ENCODE results near the gene TFAP2E. TPM values are rescaled to one million over a fixed set of nuclear protein-coding genes. Genes with fewer than 3 reads are reported as not detected.
A peak's percentile ranks its signal among the peaks of the same experiment; 100 is the strongest.

TFAP2E gene
- total RNA-seq, 3 donors from 2014 or later (not counting 1 experiment from before 2014, with no cell fraction given): 6.6 to 7.3 (median 6.9) TPM

- no peak for TF ChIP-seq CTCF (IDR thresholded peaks at IDR 0.05)
- Histone ChIP-seq H3K27ac (ENCODE audit: low read length) (no peak overlapping the region), H3K9me3 (ENCODE audit: control insufficient read depth, insufficient read depth, low read length) (no peaks in the 10 kb centered on the region), H3K36me3 (ENCODE audit: control insufficient read depth, insufficient read depth, low read length) (peaks cover 2% of the 10 kb centered on the region), H3K27me3 (ENCODE audit: control insufficient read depth, insufficient read depth, low read length) (no peaks in the 10 kb centered on the region), H3K4me1 (ENCODE audit: control insufficient read depth, insufficient read depth, low read length) (peaks cover 21% of the 10 kb centered on the region), H3K4me3 (ENCODE audit: low read length) (no peak overlapping the region)
- H3K4me3 Mint-ChIP-seq: no peak overlapping the region
- peaks cover 17 to 52% of the 10 kb centered on the region in 2 donors for H3K4me1 Mint-ChIP-seq
- no peaks in the 10 kb centered on the region for H3K36me3 Mint-ChIP-seq
- ATAC-seq: no peak
- no peaks in the 10 kb centered on the region for H3K9me3 Mint-ChIP-seq
- WGBS (ENCODE audit: insufficient coverage): 94% methylated on average over 14 of the region's 15 CpGs
- no peaks in the 10 kb centered on the region for H3K27me3 Mint-ChIP-seq (ENCODE audit: low read depth in 2 of 2)
- no peak for DNase-seq
- intact Hi-C loops (cut with micrococcal nuclease): no loop called here
- H3K27ac Mint-ChIP-seq: peak overlapping the region in 1 of 2 donors; percentile 41
Measured at GRCh38 chr1:35561972-35562680, 11.0 kb upstream of the TFAP2E start.

- peaks cover 15 to 45% of the 10 kb centered on the region in 2 donors for H3K4me1 Mint-ChIP-seq
- Histone ChIP-seq H3K4me3 (ENCODE audit: low read length) (no peak overlapping the region), H3K27ac (ENCODE audit: low read length) (no peak overlapping the region), H3K36me3 (ENCODE audit: control insufficient read depth, insufficient read depth, low read length) (peaks cover 2% of the 10 kb centered on the region), H3K9me3 (ENCODE audit: control insufficient read depth, insufficient read depth, low read length) (no peaks in the 10 kb centered on the region), H3K27me3 (ENCODE audit: control insufficient read depth, insufficient read depth, low read length) (no peaks in the 10 kb centered on the region), H3K4me1 (ENCODE audit: control insufficient read depth, insufficient read depth, low read length) (peaks cover 17% of the 10 kb centered on the region)
- no peaks in the 10 kb centered on the region for H3K36me3 Mint-ChIP-seq
- intact Hi-C loops (cut with micrococcal nuclease): no loop called here
- no peak overlapping the region for H3K27ac Mint-ChIP-seq
- TF ChIP-seq CTCF (IDR thresholded peaks at IDR 0.05): no peak
- H3K4me3 Mint-ChIP-seq: no peak overlapping the region
- H3K27me3 Mint-ChIP-seq (ENCODE audit: low read depth in 2 of 2): no peaks in the 10 kb centered on the region
- DNase-seq (no peak), ATAC-seq (no peak)
- no peaks in the 10 kb centered on the region for H3K9me3 Mint-ChIP-seq
- 38% methylated on average over 12 of the region's 12 CpGs for WGBS (ENCODE audit: insufficient coverage)
Measured at GRCh38 chr1:35563166-35563565, 9.9 kb upstream of the TFAP2E start.

- peak overlapping the region in 1 of 2 donors; percentile 82 for H3K27ac Mint-ChIP-seq
- Histone ChIP-seq H3K27ac (ENCODE audit: low read length) (no peak overlapping the region), H3K36me3 (ENCODE audit: control insufficient read depth, insufficient read depth, low read length) (peaks cover 2% of the 10 kb centered on the region), H3K27me3 (ENCODE audit: control insufficient read depth, insufficient read depth, low read length) (no peaks in the 10 kb centered on the region), H3K4me1 (ENCODE audit: control insufficient read depth, insufficient read depth, low read length) (peaks cover 10% of the 10 kb centered on the region), H3K9me3 (ENCODE audit: control insufficient read depth, insufficient read depth, low read length) (no peaks in the 10 kb centered on the region), H3K4me3 (ENCODE audit: low read length) (no peak overlapping the region)
- 85% methylated on average over 9 of the region's 9 CpGs for WGBS (ENCODE audit: insufficient coverage)
- H3K36me3 Mint-ChIP-seq: no peaks in the 10 kb centered on the region
- no peaks in the 10 kb centered on the region for H3K9me3 Mint-ChIP-seq
- no peaks in the 10 kb centered on the region for H3K27me3 Mint-ChIP-seq (ENCODE audit: low read depth in 2 of 2)
- intact Hi-C loops (cut with micrococcal nuclease): loop anchor here (1.0 kb wide), 2 partner anchors 113 to 210 kb away; no protein-coding TSS in a partner anchor
- peak; percentile 76 to 90 for DNase-seq
- H3K4me3 Mint-ChIP-seq: no peak overlapping the region
- ATAC-seq: peak; percentile 73 to 90 (median 83)
- H3K4me1 Mint-ChIP-seq: peaks cover 20 to 47% of the 10 kb centered on the region in 2 donors
- peak; percentile 78 for TF ChIP-seq CTCF (IDR thresholded peaks at IDR 0.05)
Measured at GRCh38 chr1:35564037-35564883, 8.9 kb upstream of the TFAP2E start.

All from natural killer cell (primary cell).